HG03159 (cell line): ENCODE data around the gene LIN7C.
"Not testable (repeated sequence)": the region's sequence is repeated elsewhere in the genome, so short reads cannot be mapped to it uniquely, and the experiment has no call there.

Experiments
- ATAC-seq: cut with Tn5 transposase; IDR thresholded peaks from one replicate; pipeline ENCODE4 v1.9.1; 2021; ENCODE audit warnings: mild to moderate bottlenecking, moderate library complexity; ENCODE audit not compliant: unreplicated experiment

The LIN7C gene, protein sequence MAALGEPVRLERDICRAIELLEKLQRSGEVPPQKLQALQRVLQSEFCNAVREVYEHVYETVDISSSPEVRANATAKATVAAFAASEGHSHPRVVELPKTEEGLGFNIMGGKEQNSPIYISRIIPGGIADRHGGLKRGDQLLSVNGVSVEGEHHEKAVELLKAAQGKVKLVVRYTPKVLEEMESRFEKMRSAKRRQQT

GRCh38 chr11:27506200-27507182, at the start of gene LIN7C:
LIN7C (minus strand) TSS chr11:27506769; CDS start chr11:27506752, 17 bp downstream.
- ATAC-seq = peak; percentile 98

GRCh38 chr11:27555264-27555663, 48.7 kb upstream of the LIN7C start:
- no peak for ATAC-seq

- no peak for ATAC-seq
Observed at GRCh38 chr11:27553186-27553585, 46.6 kb upstream of the LIN7C start.

DNA sequence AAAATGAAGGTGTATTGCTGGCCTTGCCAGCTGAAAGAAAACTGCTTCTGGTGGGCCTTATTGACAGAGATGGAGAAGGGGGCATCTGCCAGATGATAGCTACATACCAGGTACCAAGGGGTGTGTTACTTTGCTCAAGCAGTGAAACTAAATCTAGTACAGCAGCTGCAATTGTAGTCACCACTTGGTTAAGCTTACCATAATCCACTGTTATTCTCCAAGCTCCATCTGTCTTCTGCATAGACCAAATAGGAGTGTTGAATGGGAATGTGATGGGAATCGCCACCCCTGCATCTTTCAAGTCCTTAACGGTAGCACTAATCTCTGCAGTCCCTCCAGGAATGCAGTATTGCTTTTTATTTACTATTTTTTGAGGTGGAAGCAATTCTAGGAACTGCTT, 45.8 kb upstream of the LIN7C start:
- ATAC-seq = no peak

DNA sequence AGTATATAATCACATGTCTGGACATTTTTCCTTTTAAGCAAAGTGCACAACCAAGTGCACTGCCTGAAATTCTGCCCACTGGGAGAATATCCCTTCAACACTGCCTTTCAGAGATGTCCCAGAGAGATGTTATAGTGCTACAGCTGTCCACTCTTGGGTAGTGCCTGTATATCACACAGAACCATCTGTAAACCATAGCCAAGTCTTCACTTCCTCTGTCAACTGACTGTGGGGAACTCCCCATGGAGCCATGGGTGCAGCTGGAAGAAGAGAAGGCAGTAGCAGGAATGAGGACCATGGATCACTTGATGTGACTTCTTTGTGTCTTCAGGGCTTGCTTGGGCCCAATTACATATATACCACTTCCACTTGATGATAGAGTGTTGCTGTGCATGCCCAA, 44.6 kb upstream of the LIN7C start:
- ATAC-seq = no peak

DNA sequence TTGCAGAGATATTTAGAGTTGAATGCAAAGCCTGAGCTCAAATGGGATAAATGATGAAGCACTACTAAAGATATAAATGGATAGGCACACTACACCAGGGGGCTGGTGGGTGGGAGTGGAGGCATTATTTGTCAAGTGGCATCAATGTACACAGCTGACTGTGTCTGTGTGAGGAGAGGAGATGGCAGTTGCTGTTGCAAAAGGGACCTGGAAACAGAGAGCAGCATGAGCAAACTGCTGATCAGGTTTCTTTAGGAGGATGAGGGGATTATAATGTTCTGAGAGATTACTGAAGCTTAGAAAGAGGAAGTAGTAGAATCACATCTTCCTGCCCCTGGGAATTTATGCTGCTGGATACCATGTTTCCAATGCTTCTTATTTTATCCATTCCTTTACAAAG, 39.4 kb upstream of the LIN7C start:
- no peak for ATAC-seq

DNA sequence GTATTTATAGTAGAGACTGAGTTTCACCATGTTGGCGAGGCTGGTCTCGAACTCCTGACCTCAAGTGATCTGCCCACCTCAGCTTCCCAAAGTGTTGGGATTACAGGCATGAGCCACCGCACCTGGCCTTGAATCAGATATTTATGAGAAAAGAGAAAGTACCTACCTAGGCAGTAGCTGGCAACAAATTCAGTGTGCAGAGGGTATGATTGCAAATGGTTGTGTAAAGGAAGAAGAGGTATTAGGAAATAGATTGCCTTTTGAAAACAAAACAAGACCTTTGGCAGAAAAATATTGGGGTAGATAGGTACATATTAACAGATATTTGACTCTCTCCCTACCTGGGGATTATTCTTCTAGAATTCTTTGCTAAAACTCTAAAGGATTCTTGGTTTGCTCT, 38.5 kb upstream of the LIN7C start:
- no peak for ATAC-seq

DNA sequence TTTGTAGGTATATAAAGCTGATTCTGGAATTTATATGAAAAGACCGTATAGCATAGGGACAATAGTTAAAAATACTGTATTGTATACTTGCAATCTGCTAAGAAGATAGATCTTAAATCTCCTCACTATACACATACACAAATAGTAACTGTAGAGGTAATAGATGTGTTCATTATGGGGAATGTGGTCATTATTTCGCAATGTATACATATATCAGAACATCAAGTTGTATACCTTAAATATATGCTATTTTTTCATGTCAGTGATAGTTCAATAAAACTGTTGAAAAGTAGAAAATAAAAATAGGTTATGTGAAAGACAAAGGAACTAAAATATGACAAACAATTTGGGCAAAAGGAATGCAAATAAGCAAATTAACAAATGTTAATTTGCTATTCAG, 35.2 kb upstream of the LIN7C start:
- no peak for ATAC-seq

- no peak for ATAC-seq
Observed at GRCh38 chr11:27540051-27540450, 33.5 kb upstream of the LIN7C start.

- ATAC-seq = no peak
Observed at GRCh38 chr11:27535103-27535502, 28.5 kb upstream of the LIN7C start.

- ATAC-seq = no peak
Observed at GRCh38 chr11:27532652-27533325, 26.2 kb upstream of the LIN7C start.

DNA sequence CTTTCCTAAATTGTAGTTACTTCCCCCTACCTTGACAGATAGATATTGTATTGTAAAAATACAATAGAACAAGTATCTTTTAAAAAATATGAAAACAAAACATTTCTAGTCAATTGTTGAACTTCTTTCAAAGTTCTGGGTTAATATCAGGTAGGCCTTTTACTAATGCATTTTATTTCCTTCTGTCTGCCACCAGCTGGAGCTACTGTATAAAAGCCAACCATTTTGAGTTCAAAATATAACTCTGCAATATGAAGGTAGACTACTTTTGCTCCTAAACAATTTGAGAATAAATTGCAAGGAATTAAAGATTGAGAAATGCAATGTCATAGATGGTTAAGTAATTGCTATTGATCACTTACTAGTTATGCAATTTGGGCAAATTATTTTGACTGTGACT, 22.1 kb upstream of the LIN7C start:
- no peak for ATAC-seq

- ATAC-seq = no peak
Observed at GRCh38 chr11:27526535-27526934, 20.0 kb upstream of the LIN7C start.

GRCh38 chr11:27525824-27526516, 19.4 kb upstream of the LIN7C start:
- ATAC-seq = no peak

DNA sequence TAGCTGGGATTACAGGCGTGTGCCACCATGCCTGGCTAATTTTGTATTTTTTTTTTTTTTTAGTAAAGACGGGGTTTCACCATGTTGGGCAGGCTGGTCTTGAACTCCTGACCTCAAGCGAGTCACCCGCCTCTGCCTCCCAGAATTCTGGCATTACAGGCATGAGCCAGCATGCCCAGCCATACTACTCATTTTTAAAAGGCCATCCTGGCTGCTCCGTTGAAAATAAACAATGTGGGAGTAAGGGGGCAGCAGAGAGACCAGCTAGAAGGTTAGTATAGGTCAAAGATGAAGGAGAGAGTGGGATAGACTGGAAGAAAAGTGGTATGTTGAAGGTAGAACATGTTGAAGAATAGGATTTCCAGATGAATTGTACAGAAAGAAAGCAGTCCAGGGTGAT, 17.6 kb upstream of the LIN7C start:
- no peak for ATAC-seq

DNA sequence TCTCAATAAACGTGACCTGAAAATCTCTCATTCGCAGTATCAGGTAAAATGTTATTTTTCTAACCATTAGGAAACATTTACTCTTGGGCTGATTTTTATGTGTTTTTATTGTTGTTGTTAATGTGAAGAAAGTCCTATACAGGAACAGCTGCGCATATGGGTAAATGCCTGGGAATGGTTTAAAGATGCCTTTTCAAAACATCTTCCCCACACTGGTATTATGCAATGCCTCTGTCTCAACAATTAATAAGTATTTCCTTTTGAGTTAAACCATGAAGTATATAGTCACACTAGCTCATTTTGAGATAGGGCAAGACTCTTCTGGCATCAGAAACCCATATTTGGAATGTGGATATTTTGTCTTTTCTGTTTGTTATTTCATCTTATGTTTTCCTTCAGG, 13.7 kb upstream of the LIN7C start:
- no peak for ATAC-seq

- no peak for ATAC-seq
Observed at GRCh38 chr11:27518518-27518917, 11.9 kb upstream of the LIN7C start.

- not testable (repeated sequence) for ATAC-seq
Observed at GRCh38 chr11:27517490-27517889, 10.9 kb upstream of the LIN7C start.

DNA sequence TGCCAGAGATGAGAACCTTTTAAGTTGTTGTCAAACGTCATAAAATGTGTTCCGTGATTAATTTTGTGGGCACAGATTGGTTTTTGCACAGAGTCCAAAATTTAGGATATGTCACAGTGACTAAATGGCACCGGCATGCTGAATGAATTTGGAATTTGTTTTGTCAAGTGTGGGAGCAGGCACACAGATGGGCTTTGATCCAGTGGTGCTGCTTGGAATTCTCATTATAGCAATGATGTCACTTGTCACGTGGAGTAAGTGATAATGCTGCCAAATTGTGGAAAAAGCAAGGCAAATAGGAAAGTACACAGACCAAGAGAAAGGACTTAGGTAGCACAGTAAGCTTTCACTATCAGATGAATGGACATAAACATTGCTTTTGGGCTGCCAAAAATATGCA, 8.0 kb upstream of the LIN7C start:
- no peak for ATAC-seq

GRCh38 chr11:27514076-27514475, 7.5 kb upstream of the LIN7C start:
- ATAC-seq = no peak

- ATAC-seq = no peak
Observed at GRCh38 chr11:27513389-27513788, 6.8 kb upstream of the LIN7C start.
